Measurements from ENCODE around the gene OR8B2.
"Not testable (repeated sequence)": the region's sequence is repeated elsewhere in the genome, so short reads cannot be mapped to it uniquely, and the experiment has no call there.

The OR8B2 gene, protein sequence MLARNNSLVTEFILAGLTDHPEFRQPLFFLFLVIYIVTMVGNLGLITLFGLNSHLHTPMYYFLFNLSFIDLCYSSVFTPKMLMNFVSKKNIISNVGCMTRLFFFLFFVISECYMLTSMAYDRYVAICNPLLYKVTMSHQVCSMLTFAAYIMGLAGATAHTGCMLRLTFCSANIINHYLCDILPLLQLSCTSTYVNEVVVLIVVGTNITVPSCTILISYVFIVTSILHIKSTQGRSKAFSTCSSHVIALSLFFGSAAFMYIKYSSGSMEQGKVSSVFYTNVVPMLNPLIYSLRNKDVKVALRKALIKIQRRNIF

DNA sequence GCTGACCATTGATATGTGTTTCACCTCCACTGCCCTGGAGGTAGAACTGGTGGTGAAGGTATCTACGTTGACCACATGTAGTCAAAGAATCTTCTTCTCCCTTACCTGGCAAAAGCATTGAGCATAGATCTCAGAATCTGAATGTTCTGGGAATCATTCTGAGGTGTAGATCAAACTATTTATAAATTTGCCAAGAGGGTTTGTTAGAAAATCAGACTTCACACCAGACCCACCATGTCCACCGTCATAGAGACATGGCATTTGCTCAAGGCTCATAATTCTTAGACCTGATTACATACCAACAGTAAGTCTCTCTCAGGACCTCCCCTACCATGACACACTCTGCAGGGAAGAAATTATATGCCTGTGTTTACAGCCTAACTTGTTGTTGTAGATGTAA, at the start of gene OR8B2:
OR8B2 (minus strand) TSS at position 101 of the 400 bp plus-strand sequence. CDS start 1,156 bp downstream, outside the sequence.
- no peak for DNase-seq

GRCh38 chr11:124429599-124429998, 45.3 kb upstream of the OR8B2 start:
- no peak for DNase-seq

GRCh38 chr11:124424384-124424921, 40.2 kb upstream of the OR8B2 start, which contains the start of gene OR8B4:
Gene OR8B4 (minus strand): TSS chr11:124424871. CDS start chr11:124424871, 0 bp downstream.
- no peak for DNase-seq

- DNase-seq, result no peak
Observed at GRCh38 chr11:124421043-124421442, 36.7 kb upstream of the OR8B2 start.

GRCh38 chr11:124415356-124415923, 31.1 kb upstream of the OR8B2 start:
- DNase-seq, result peak in 1 of 2 donors; percentile 50

DNA sequence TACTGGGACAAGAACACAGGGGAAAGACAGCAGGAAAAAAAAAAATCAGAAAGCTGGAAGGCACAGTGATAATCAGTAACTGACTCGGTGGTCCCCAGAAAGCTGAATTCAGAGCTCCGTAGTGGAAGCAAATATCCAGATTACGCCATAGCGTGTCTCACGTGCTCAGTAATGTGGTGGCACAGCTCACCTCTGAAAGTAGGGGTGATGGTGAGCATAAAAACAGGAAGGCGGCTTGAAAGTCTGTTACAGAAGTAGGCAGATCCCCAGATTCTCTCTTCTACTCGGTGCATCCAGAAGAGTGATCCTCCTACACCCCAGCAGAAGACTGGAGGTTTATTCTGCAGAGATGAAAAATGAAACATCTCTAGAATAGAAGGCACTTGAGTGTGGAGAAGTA, 25.6 kb upstream of the OR8B2 start:
- DNase-seq, result no peak

DNA sequence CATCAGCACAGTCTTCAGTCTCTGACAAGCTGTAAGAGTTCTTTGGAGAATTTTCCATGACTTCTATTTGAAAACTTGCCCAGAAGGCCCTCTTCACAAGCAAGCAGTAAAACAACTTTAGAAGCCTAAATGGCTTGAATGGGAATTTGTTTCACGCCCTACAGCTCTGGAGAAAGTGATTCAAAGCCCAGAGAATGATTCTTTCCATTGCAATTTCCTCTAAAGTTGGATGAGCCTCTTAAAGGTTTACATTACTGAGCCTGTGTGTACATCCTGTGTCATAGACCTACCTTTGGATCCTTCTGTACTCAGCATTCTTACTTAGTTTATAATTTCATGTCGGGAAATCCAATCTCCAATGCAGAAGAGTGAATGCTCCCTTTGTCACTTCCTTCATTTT, 21.3 kb upstream of the OR8B2 start:
- no peak for DNase-seq

DNA sequence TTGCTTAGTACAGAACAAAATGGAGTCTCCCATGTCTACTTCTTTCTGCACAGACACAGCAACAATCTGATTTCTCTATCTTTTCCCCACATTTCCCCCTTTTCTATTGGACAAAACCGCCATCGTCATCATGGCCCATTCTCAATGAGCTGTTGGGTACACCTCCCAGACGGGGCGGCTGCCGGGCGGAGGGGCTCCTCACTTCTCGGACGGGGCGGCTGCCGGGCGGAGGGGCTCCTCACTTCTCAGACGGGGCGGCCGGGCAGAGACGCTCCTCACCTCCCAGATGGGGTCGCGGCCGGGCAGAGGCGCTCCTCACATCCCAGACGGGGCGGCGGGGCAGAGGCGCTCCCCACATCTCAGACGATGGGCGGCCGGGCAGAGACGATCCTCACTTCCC, 18.9 kb upstream of the OR8B2 start:
- not testable (repeated sequence) for DNase-seq

DNA sequence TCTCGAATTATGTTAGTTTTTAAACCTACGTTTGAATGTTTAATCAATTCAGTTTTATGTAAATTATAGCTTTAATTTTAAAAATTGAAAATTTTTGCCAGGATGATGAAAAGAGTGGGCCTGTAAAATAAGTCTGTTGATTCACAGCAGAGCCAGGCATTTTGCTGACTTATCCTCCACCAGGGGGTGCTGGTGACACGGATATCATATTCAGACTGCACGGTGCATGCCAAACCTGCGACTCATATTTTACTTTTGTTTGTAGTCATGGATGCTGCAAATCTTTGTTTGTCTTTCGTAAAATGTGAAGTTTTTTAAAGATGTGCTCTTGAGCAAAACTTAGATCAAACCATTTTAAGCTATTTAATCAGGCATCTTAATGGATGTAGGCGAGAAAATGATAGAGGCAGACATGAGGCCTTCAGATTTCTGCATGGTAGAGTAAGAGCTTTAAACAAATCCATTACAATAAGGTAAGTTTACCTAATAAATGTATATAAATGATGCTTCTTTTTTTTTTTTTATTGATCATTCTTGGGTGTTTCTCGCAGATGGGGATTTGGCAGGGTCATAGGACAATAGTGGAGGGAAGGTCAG, 18.1 kb upstream of the OR8B2 start:
- DNase-seq, result peak; percentile 2 to 36

- no peak for DNase-seq
Observed at GRCh38 chr11:124398924-124399323, 14.6 kb upstream of the OR8B2 start, which contains the start of gene OR8B3. Gene OR8B3 (minus strand): TSS chr11:124399024. CDS start chr11:124397351, 1,673 bp downstream.

DNA sequence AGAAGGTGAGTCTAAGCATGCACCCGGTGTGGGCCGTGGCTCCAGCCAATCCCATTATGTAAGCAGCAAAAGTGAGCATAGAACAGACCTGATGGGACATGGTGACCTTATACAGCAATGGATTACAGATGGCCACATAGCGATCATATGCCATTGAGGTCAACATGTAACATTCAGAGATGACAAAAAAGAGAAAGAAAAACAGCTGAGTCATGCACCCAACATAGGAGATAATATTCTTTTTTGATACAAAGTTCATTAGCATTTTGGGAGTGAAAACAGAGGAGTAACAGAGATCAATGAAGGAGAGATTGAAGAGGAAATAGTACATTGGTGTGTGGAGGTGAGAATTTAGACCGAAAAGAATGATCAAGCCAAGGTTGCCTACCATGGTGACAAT, 12.5 kb upstream of the OR8B2 start:
- not testable (repeated sequence) for DNase-seq

- DNase-seq, result no peak
Observed at GRCh38 chr11:124394408-124394807, 10.1 kb upstream of the OR8B2 start.

GRCh38 chr11:124382857-124383256, 1.4 kb downstream of the OR8B2 start:
- not testable (repeated sequence) for DNase-seq

GRCh38 chr11:124380585-124380984, 3.7 kb downstream of the OR8B2 start:
- DNase-seq, result no peak

DNA sequence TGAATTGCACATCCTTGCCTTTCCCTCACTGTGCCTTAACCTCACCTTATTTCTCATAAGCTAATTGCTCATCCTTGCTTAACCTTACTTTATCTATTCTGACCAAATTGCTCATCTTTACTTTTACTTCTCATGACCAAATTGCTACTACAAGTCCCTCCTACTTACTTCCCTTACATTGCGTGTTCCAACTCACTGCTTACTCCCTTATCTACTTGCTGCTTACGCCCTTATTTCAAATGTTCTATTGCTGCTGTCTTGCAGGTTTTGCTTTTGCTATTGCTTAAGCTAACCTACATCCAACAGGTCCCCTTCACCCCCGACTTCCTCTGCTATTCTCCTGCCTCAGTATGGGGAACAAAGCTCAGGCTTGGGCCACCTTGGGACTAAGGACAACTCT, 8.0 kb downstream of the OR8B2 start:
- DNase-seq, result no peak

DNA sequence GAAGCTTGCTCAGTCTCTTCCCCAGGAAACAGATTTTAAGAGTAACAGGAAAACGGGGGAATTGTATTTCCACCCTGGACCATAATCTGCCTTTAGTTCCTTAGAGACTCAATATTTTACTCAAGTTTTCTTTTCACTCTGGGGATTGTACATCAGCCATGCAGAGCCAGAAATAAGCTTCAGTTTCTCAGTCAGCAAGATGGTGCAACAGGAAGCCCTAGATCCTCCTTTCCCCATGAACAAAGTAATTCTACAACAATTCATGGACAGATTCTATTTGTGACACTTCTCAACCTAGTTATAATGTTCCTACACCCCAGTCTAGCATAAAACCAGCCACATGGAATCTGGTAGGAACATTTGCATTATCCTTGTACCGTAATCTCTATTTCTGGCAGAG, 24.7 kb downstream of the OR8B2 start:
- no peak for DNase-seq

DNA sequence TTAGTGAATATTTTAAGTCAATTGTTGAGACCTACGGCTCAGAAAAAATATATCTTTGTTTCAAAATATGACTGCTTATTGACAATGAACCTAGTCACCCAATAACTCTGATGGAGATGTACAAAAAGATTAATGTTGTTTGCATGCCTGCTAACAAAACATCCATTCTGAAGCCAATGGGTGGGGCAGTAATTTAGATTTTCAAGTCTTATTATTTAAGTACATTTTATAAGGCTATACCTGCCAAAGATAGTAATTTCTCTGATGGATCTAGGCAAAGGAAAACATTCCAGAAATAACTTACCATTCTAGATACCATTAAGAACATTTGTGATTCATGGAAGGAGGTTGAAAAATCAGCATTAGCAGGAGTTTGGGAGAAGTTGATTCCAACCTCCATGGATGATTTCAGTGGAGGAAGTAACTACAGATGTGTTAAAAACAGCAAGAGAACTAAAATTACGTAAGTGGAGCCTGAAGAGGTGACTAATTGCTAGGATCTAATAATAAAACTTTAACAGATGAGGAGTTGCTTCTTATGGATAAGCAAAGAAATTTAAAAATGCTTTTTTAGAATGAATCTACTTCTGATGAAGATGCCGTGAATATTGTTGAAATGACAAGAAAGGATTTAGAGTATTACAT, 37.9 kb downstream of the OR8B2 start:
- DNase-seq, result no peak

DNA sequence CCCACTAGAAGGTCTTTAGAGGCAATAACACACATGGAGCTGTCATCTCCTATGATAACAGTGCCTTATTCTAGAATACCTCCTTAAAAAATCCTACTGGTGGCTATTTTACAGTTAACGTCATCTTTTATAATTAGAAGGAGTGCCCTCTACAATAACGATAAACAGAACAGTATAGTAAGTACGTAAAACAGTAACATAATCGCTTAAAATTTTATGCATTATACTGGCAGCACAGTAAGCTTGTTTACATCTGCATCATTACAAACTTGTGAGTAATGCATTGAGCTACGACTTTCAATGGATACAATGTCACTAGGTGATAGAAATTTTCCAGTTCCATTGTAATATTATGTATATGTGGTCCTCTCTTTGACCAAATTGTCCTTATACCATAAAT, 40.0 kb downstream of the OR8B2 start:
- no peak for DNase-seq

GRCh38 chr11:124340142-124340447, 44.2 kb downstream of the OR8B2 start:
- DNase-seq, result no peak

- DNase-seq, result no peak
Observed at GRCh38 chr11:124339396-124340141, 44.7 kb downstream of the OR8B2 start.

Data from hippocampal formation (tissue), 2 donors.